ENCODE data around the gene COPB1. TPM values are rescaled to one million over a fixed set of nuclear protein-coding genes. Genes with fewer than 3 reads are reported as not detected.

The COPB1 gene
- total and polyA plus RNA-seq, 2 of the 13 experiments (the other 11 are each of a cell fraction or from before 2014, with no cell fraction given) = 114 to 195 TPM

- TF ChIP-seq PLSCR1 (CRISPR knock-in tag; IDR thresholded peaks at IDR 0.05; ENCODE audit: borderline replicate concordance) = no peak
- peak; percentile 91 for TF ChIP-seq POLR2G (IDR thresholded peaks at IDR 0.05; ENCODE audit: low read depth, low read length)
- peak; percentile 40; the same call in 1 of the 2 replicates for TF ChIP-seq HMGXB3 (CRISPR knock-in tag; IDR thresholded peaks at IDR 0.05; ENCODE audit: borderline replicate concordance)
- TF ChIP-seq E2F1 (CRISPR knock-in tag; IDR thresholded peaks at IDR 0.05) = peak; percentile 94
- peak; percentile 80 for TF ChIP-seq ZNF792 (CRISPR knock-in tag; IDR thresholded peaks at IDR 0.05)
- peak; percentile 96; the same call in 1 of the 2 replicates for TF ChIP-seq ZNF224 (CRISPR knock-in tag; IDR thresholded peaks at IDR 0.05)
- no peak for TF ChIP-seq NBN (conservative IDR thresholded peaks at IDR 0.05)
- 0 out of 2 replicates have a peak, but pooled peaks have one; percentile 61 for TF ChIP-seq HOXA9 (CRISPR knock-in tag; IDR thresholded peaks at IDR 0.05; ENCODE audit: borderline replicate concordance)
- peak; percentile 90 for TF ChIP-seq SAP130 (CRISPR knock-in tag; IDR thresholded peaks at IDR 0.05; ENCODE audit: low read depth)
- 0 out of 2 replicates have a peak, but pooled peaks have one; percentile 21 for TF ChIP-seq ZNF83 (CRISPR knock-in tag; IDR thresholded peaks at IDR 0.05; ENCODE audit: borderline replicate concordance)
- peak; percentile 78 for TF ChIP-seq ZBTB43 (CRISPR knock-in tag; conservative IDR thresholded peaks at IDR 0.05)
- peak; percentile 52; the same call in 1 of the 2 replicates for TF ChIP-seq CBX5 (CRISPR knock-in tag; IDR thresholded peaks at IDR 0.05; ENCODE audit: borderline replicate concordance)
- peak; percentile 72; the same call in 1 of the 2 replicates for TF ChIP-seq HOMEZ (CRISPR knock-in tag; IDR thresholded peaks at IDR 0.05; ENCODE audit: low read depth)
- peak; percentile 78 for TF ChIP-seq TEF (CRISPR knock-in tag; IDR thresholded peaks at IDR 0.05)
- TF ChIP-seq GTF3A (CRISPR knock-in tag; conservative IDR thresholded peaks at IDR 0.05) = peak; percentile 24; the same call in 1 of the 2 replicates
- TF ChIP-seq ZNF784 (CRISPR knock-in tag; IDR thresholded peaks at IDR 0.05; ENCODE audit: borderline replicate concordance) = peak; percentile 74; the same call in 1 of the 2 replicates
- peak; percentile 92; the same call in 1 of the 2 replicates for TF ChIP-seq ZSCAN31 (CRISPR knock-in tag; IDR thresholded peaks at IDR 0.05; ENCODE audit: low read depth)
Measured at GRCh38 chr11:14519917-14520746, 20.5 kb upstream of the COPB1 start, which contains the start of gene PSMA1 (continued).
